A549 (cell line): Measurements from ENCODE around the gene ABHD6. TPM values are rescaled to one million over a fixed set of nuclear protein-coding genes. Genes with fewer than 3 reads are reported as not detected.
A peak's percentile ranks its signal among the peaks of the same experiment; 100 is the strongest.

Experiments used
- ATAC-seq, 2 experiments: fragments of 200-7000 bp in 1 of 2; fragments of >200 bp in 1 of 2; cut with Nextera tagmentation in 1 of 2; cut with Tn5 transposase in 1 of 2; 3 replicates each; pipeline versions ENCODE4 v1.8.0 to v1.9.1; 2018 to 2020; ENCODE audit warnings: mild to moderate bottlenecking in 1 of 2, moderate library complexity in 1 of 2
- CTCF ChIA-PET: fragments of 300-600 bp; sonication (Branson Sonifier 250); formaldehyde crosslinking; extraction: SDS; loops from one replicate; lab custom pipeline; 2021; ENCODE audit warnings: antibody characterized with exemption, inconsistent platforms; lab: Yijun Ruan, JAX
- POLR2A ChIA-PET: fragments of 350-600 bp; formaldehyde crosslinking; extraction: SDS; loops from one replicate; lab custom pipeline; 2021; ENCODE audit warnings: antibody characterized with exemption, inconsistent platforms; lab: Yijun Ruan, JAX
- DNase-seq, 2 experiments: peaks; one replicate each; pipeline versions ENCODE4 v3.0.0 to v3.0.0-alpha.2; 2011 to 2016; ENCODE audit warnings: low read depth in 1 of 2, low spot score in 1 of 2
- FAIRE-seq: peaks from 2 replicates; lab custom pipeline; 2011; peaks lifted over from hg19 to GRCh38; lab: Jason Lieb, UNC
- H3K27ac ChIP-seq, 2 experiments: fragments of >200 bp; sonication (Bioruptor Twin); formaldehyde crosslinking; 3 replicates each; pipeline ENCODE4 v1.5.1; 2016 to 2017
- H3K4me1 ChIP-seq: fragments of >200 bp; sonication (Bioruptor Twin); formaldehyde crosslinking; 3 replicates; pipeline ENCODE4 v1.6.1; 2016
- H3K4me2 ChIP-seq: fragments of >200 bp; sonication (Bioruptor Twin); formaldehyde crosslinking; 3 replicates; pipeline ENCODE4 v1.6.1; 2016
- H3K4me3 ChIP-seq: fragments of >200 bp; sonication (Bioruptor Twin); formaldehyde crosslinking; 3 replicates; pipeline ENCODE4 v1.5.1; 2016
- H3K9me3 ChIP-seq: fragments of >200 bp; sonication (Bioruptor Twin); formaldehyde crosslinking; 3 replicates; pipeline ENCODE4 v1.6.1; 2016
- CHD2 ChIP-seq: fragments of 150-350 bp; IDR thresholded peaks from 2 replicates; pipeline ENCODE4 v1.6.1; 2014; ENCODE audit warnings: low read length; ENCODE audit not compliant: partially characterized antibody
- E2F6 ChIP-seq: IDR thresholded peaks from 2 replicates; pipeline ENCODE4 v1.6.1; 2012; ENCODE audit warnings: low read depth, borderline replicate concordance
- EHF ChIP-seq: fragments of 250-450 bp; sonication (Bioruptor Pico); IDR thresholded peaks from 2 replicates; pipeline ENCODE4 v1.5.0; 2020; ENCODE audit warnings: mild to moderate bottlenecking
- EP300 ChIP-seq, 2 experiments: fragments of >200 bp; sonication (Bioruptor Twin); formaldehyde crosslinking; IDR thresholded peaks; 2 replicates in 1 of 2; 3 replicates in 1 of 2; pipeline ENCODE4 v1.6.1; 2016 to 2017
- HMGXB4 ChIP-seq: fragments of 250-450 bp; sonication (Bioruptor Pico); IDR thresholded peaks from 2 replicates; pipeline ENCODE4 v1.5.0; 2021; ENCODE audit warnings: mild to moderate bottlenecking, moderate library complexity, borderline replicate concordance
- HOXB13 ChIP-seq: fragments of 250-450 bp; sonication (Bioruptor Pico); IDR thresholded peaks from 2 replicates; pipeline ENCODE4 v1.5.0; 2020; ENCODE audit warnings: low read depth, mild to moderate bottlenecking, moderate library complexity
- HOXB5 ChIP-seq: fragments of 250-450 bp; sonication (Bioruptor Pico); IDR thresholded peaks from 2 replicates; pipeline ENCODE4 v1.5.0; 2020; ENCODE audit warnings: mild to moderate bottlenecking, moderate library complexity
- JUN ChIP-seq, 2 experiments: fragments of >200 bp; sonication (Bioruptor Twin); formaldehyde crosslinking; IDR thresholded peaks; 2 replicates in 1 of 2; 3 replicates in 1 of 2; pipeline ENCODE4 v1.6.1; 2016 to 2017
- MAFK ChIP-seq: fragments of 450-650 bp; IDR thresholded peaks from 2 replicates; pipeline ENCODE4 v1.6.1; 2014; ENCODE audit not compliant: partially characterized antibody
- MAX ChIP-seq: IDR thresholded peaks from 2 replicates; pipeline ENCODE4 v1.6.1; 2012
- MAZ ChIP-seq: fragments of 150-350 bp; IDR thresholded peaks from 2 replicates; pipeline ENCODE4 v1.6.1; 2014; ENCODE audit warnings: antibody characterized with exemption, low read depth, low read length, borderline replicate concordance
- NR3C1 ChIP-seq: fragments of >200 bp; sonication (Bioruptor Twin); formaldehyde crosslinking; IDR thresholded peaks from 3 replicates; pipeline ENCODE4 v1.6.1; 2017
- POLR2A ChIP-seq: IDR thresholded peaks from 2 replicates; pipeline ENCODE4 v1.6.1; 2012; ENCODE audit warnings: mild to moderate bottlenecking, low read length
- RAD21 ChIP-seq, 2 experiments: fragments of >200 bp in 1 of 2; sonication (Bioruptor Twin) in 1 of 2; formaldehyde crosslinking in 1 of 2; IDR thresholded peaks in 1 of 2; conservative IDR thresholded peaks in 1 of 2; 2 replicates in 1 of 2; 3 replicates in 1 of 2; pipeline ENCODE4 v1.6.1; 2012 to 2018; ENCODE audit warnings: inconsistent platforms in 1 of 2
- REST ChIP-seq: fragments of 200-600 bp; sonication (generic); IDR thresholded peaks from 2 replicates; pipeline ENCODE4 v1.6.1; 2016; ENCODE audit warnings: antibody characterized with exemption, mild to moderate bottlenecking, moderate library complexity
- RFX5 ChIP-seq: fragments of 450-650 bp; IDR thresholded peaks from 2 replicates; pipeline ENCODE4 v1.7.1; 2014; ENCODE audit warnings: antibody characterized with exemption, mild to moderate bottlenecking, moderate library complexity
- SMC3 ChIP-seq: fragments of >200 bp; sonication (Bioruptor Twin); formaldehyde crosslinking; IDR thresholded peaks from 3 replicates; pipeline ENCODE4 v1.6.1; 2018; ENCODE audit warnings: inconsistent platforms
- TFCP2L1 ChIP-seq: fragments of 250-450 bp; sonication (Bioruptor Pico); IDR thresholded peaks from 2 replicates; pipeline ENCODE4 v1.5.0; 2021; ENCODE audit warnings: mild to moderate bottlenecking
- TP53 ChIP-seq: fragments of 250-450 bp; sonication (Bioruptor Pico); IDR thresholded peaks from 2 replicates; pipeline ENCODE4 v1.5.0; 2021; ENCODE audit warnings: mild to moderate bottlenecking, moderate library complexity
- ZC3H11A ChIP-seq: fragments of 450-650 bp; IDR thresholded peaks from 2 replicates; pipeline ENCODE4 v1.6.1; 2014; ENCODE audit warnings: antibody characterized with exemption, mild to moderate bottlenecking
- ZFP36 ChIP-seq: fragments of 450-650 bp; IDR thresholded peaks from 2 replicates; pipeline ENCODE4 v1.6.1; 2014; ENCODE audit warnings: borderline replicate concordance; ENCODE audit not compliant: partially characterized antibody
- WGBS: methylation state at CpG from one replicate; pipeline ENCODE4 v1.1.6; 2017; ENCODE audit errors: missing lambda C conversion rate; 5-methylcytosine and 5-hydroxymethylcytosine counted together
- polyA plus RNA-seq, 4 experiments: library from polyadenylated mRNA; depleted of rRNA in 3 of 4; stranded (reverse); fragments of >200 nt; fragmentation: RNase III in 1 of 4; extraction: RNeasy Plus Mini Kit Qiagen cat#74134 plus additional on column Dnase treatment in 1 of 4; gene quantifications; 2 replicates in 3 of 4; 3 replicates in 1 of 4; pipeline ENCODE4 v1.2.3, GENCODE V29; 2011 to 2017
- TF ChIP-seq, protein P1 (sequence below): IDR thresholded peaks from 2 replicates; pipeline ENCODE4 v1.6.1; 2012
- TF ChIP-seq, protein P2 (sequence below): fragments of >200 bp; sonication (Bioruptor Twin); formaldehyde crosslinking; IDR thresholded peaks from 3 replicates; pipeline ENCODE4 v1.5.1; 2016

ABHD6 gene
- polyA plus RNA-seq, 2 of the 4 experiments (the other 2 are of a cell fraction) = 6.6 to 10.1 TPM

GRCh38 chr3:58332575-58333188 lies 95.1 kb downstream of the ABHD6 start, which contains the start of gene PXK:
PXK (plus strand) TSS chr3:58332892; CDS start chr3:58332989, 97 bp downstream.
- peak within 1 kb of the TSS; percentile 87 for H3K4me2 ChIP-seq
- peaks cover 24% of the 10 kb centered on the region for H3K4me1 ChIP-seq
- TF ChIP-seq E2F6 (peak; percentile 20; the same call in 1 of the 2 replicates), TFCP2L1 (CRISPR knock-in tag) (no peak), POLR2A (peak; percentile 23; the same call in 1 of the 2 replicates), JUN (IDR thresholded peaks at IDR 0.05) (peak in 1 of 2 experiments; percentile 69; a peak in 3 of 5 replicates), CHD2 (no peak), RFX5 (no peak), REST (no peak), HOXB5 (CRISPR knock-in tag) (no peak), SMC3 (peak; percentile 29; the same call in 2 of the 3 replicates), MAX (peak; percentile 84)
- TF ChIP-seq, protein P1, sequence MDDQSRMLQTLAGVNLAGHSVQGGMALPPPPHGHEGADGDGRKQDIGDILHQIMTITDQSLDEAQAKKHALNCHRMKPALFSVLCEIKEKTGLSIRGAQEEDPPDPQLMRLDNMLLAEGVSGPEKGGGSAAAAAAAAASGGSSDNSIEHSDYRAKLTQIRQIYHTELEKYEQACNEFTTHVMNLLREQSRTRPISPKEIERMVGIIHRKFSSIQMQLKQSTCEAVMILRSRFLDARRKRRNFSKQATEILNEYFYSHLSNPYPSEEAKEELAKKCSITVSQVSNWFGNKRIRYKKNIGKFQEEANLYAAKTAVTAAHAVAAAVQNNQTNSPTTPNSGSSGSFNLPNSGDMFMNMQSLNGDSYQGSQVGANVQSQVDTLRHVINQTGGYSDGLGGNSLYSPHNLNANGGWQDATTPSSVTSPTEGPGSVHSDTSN = peak; percentile 63; the same call in 1 of the 2 replicates
- TF ChIP-seq, protein P2, sequence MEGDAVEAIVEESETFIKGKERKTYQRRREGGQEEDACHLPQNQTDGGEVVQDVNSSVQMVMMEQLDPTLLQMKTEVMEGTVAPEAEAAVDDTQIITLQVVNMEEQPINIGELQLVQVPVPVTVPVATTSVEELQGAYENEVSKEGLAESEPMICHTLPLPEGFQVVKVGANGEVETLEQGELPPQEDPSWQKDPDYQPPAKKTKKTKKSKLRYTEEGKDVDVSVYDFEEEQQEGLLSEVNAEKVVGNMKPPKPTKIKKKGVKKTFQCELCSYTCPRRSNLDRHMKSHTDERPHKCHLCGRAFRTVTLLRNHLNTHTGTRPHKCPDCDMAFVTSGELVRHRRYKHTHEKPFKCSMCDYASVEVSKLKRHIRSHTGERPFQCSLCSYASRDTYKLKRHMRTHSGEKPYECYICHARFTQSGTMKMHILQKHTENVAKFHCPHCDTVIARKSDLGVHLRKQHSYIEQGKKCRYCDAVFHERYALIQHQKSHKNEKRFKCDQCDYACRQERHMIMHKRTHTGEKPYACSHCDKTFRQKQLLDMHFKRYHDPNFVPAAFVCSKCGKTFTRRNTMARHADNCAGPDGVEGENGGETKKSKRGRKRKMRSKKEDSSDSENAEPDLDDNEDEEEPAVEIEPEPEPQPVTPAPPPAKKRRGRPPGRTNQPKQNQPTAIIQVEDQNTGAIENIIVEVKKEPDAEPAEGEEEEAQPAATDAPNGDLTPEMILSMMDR = 0 out of 3 replicates have a peak, but pooled peaks have one; percentile 8
- TF ChIP-seq, all 56 proteins: peak for 7
- FAIRE-seq (no peak), DNase-seq (peak; percentile 42 to 57), ATAC-seq (peak; percentile 94)
- POLR2A ChIA-PET = no interaction called here
- WGBS = 0% methylated on average over 6 of the region's 79 CpGs
- no peaks in the 10 kb centered on the region for H3K9me3 ChIP-seq
- H3K27ac ChIP-seq = peak within 1 kb of the TSS; percentile 65 to 96
- peak within 1 kb of the TSS; percentile 80 for H3K4me3 ChIP-seq
- CTCF ChIA-PET = interaction anchor here (0.6 to 2.4 kb wide), 4 partner anchors 12 to 90 kb away, joined by 3 to 8 read pairs (median 4); partner anchors contain the start of genes HTD2 and RPP14

DNA sequence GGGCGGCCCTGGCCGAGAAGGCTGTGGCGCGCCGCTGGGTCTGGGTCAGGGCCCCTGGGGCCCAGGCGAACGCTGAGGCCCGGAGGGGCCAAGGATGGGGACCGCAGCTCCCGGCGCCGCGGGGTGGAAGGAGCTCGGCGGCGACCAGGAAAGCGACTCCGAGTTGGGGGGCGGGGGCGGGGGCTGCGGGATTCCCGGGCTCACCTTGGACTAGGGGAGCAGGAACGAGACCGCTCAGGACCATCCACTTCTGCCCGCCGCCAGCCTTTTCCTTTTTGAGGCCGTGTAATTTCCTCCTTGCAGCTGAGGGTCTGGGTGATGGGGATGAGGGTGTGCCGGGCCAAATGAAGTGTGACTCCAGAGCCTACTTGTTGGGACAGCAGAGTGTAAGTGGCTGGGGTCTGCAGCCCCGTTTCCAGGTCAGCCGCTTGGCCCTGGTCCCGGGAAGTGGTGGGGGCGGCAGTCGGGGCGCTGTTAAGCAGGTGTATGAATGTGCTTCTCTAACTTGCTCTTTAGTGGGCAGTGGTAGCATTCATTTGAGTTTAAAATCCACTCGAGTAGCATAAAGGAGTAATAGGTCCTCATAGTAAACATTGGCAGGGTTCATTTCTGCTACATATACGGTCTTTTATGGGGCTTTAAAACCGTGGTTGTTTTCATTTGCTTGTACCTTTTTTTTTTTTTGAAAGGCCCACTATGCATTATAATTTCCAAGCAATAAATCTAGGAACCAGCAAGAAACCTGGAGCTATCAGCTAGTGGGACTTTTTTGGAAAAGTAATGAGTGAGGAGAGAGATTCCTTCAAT lies 95.8 kb downstream of the ABHD6 start:
- POLR2A ChIA-PET = no interaction called here
- peaks cover 24% of the 10 kb centered on the region for H3K4me1 ChIP-seq

More for the DNA sequence above, 95.8 kb downstream of the ABHD6 start:
- TF ChIP-seq HMGXB4 (CRISPR knock-in tag) = no peak
- no peak for TF ChIP-seq RAD21 (conservative IDR thresholded peaks at IDR 0.05 in 1 of 2, IDR thresholded peaks at IDR 0.05 in 1 of 2)
- TF ChIP-seq NR3C1 = no peak
- TF ChIP-seq ZC3H11A = no peak
- no peak for TF ChIP-seq HOXB5 (CRISPR knock-in tag)
- no peak for TF ChIP-seq EHF (CRISPR knock-in tag)
- no peak for TF ChIP-seq EP300 (IDR thresholded peaks at IDR 0.05)
- no peak for TF ChIP-seq TFCP2L1 (CRISPR knock-in tag)
- TF ChIP-seq ZFP36 = no peak
- TF ChIP-seq MAFK = no peak
- no peak for TF ChIP-seq TP53 (CRISPR knock-in tag)
- no peak for TF ChIP-seq MAZ
- no peak for TF ChIP-seq HOXB13 (CRISPR knock-in tag)
- no peak for TF ChIP-seq MAX
- TF ChIP-seq POLR2A = no peak
- WGBS = 2% methylated on average over 13 of the region's 37 CpGs
- FAIRE-seq (no peak), ATAC-seq (peak; percentile 60 to 70), DNase-seq (peak in 1 of 2 experiments; percentile 13)
- CTCF ChIA-PET = interaction anchor here (0.6 to 2.4 kb wide), 9 partner anchors 11 to 117 kb away, joined by 3 to 9 read pairs (median 4); partner anchors contain the start of genes HTD2 and RPP14
- Histone ChIP-seq H3K4me2 (peak overlapping the region; percentile 87), H3K9me3 (no peaks in the 10 kb centered on the region), H3K27ac (peak overlapping the region; percentile 56 to 96), H3K4me3 (peak overlapping the region; percentile 80)
